Activated B cell treated with CpG ODN at 0.5 μM for 24 hours (primary cell): Measurements from ENCODE around the gene APOA4. TPM values are rescaled to one million over a fixed set of nuclear protein-coding genes. Genes with fewer than 3 reads are reported as not detected.

Experiments
- ATAC-seq: fragments of 200-7000 bp; cut with Tn5 transposase; one replicate; pipeline ENCODE4 v1.10.0; 2021; ENCODE audit warnings: low read depth, mild to moderate bottlenecking, moderate library complexity
- CTCF ChIA-PET: fragments of 350-600 bp; sonication (Branson Sonifier 250); formaldehyde crosslinking; loops from one replicate; lab custom pipeline; 2021; ENCODE audit warnings: antibody characterized with exemption; lab: Charles Lee
- POLR2A ChIA-PET: fragments of 350-600 bp; sonication (Branson Sonifier 250); formaldehyde crosslinking; loops from one replicate; lab custom pipeline; 2021; ENCODE audit warnings: antibody characterized with exemption; lab: Charles Lee
- DNase-seq: peaks from one replicate; pipeline ENCODE4 v3.0.0; 2022
- H3K27ac Mint-ChIP-seq: one replicate; pipeline ENCODE4 v1.8.0; 2020; ENCODE audit warnings: mixed read lengths
- H3K27me3 Mint-ChIP-seq: one replicate; pipeline ENCODE4 v1.8.0; 2021; ENCODE audit warnings: mixed read lengths
- H3K36me3 Mint-ChIP-seq: one replicate; pipeline ENCODE4 v1.8.0; 2021; ENCODE audit warnings: low read depth, mixed read lengths
- H3K4me1 Mint-ChIP-seq: one replicate; pipeline ENCODE4 v1.8.0; 2021; ENCODE audit warnings: mixed read lengths
- H3K4me3 Mint-ChIP-seq: one replicate; pipeline ENCODE4 v1.8.0; 2020; ENCODE audit warnings: mild to moderate bottlenecking, mixed read lengths
- H3K9me3 Mint-ChIP-seq: one replicate; pipeline ENCODE4 v1.8.0; 2020; ENCODE audit warnings: mixed read lengths
- CTCF ChIP-seq: fragments of 200-600 bp; IDR thresholded peaks from one replicate; pipeline ENCODE4 v1.8.0; 2022; ENCODE audit warnings: antibody characterized with exemption, mild to moderate bottlenecking
- intact Hi-C: fragments of 100-400 bp; cut with micrococcal nuclease; formaldehyde crosslinking; loops from one replicate; pipeline ENCODE4 v1.15.1; 2024
- total RNA-seq: library from RNA; stranded (reverse); gene quantifications from 2 replicates; pipeline ENCODE4 v1.2.3, GENCODE V29; 2022

Gene APOA4
- total RNA-seq, 1 donor from 2014 or later: not detected

DNA sequence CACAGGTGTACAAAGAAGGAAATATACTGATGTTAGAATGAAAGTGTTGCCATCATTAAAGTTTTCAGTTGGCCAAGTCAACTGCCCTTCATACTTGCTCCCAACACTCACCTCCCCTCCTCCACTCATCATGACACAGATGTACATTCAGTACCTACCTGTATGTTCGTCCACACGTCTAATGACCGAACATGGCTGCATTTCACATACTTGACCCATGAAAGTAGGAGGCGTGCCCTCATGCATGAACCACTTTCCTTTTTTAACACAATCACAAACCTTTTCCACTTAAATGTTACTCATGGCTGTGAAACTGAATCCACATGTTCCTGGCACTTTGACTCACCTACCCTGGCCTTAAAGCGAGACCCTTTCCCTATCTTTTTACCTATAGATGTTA, 47.1 kb downstream of the APOA4 start:
- peaks cover 54% of the 10 kb centered on the region for H3K36me3 Mint-ChIP-seq
- CTCF ChIA-PET: no interaction called here
- intact Hi-C loops: no loop called here

GRCh38 chr11:116774661-116775060, 48.4 kb downstream of the APOA4 start:
- no peak for TF ChIP-seq CTCF
- ChIA-PET CTCF (interaction anchor here (2.1 kb wide), 1 partner anchor 17 kb away, joined by 6 read pairs; the partner anchor contains the start of gene APOA5), POLR2A (interaction anchor here (0.6 to 7.4 kb wide), 3 partner anchors 12 to 61 kb away, joined by 4 to 52 read pairs (median 6); partner anchors contain the start of gene ZPR1)
- ATAC-seq (no peak), DNase-seq (no peak)
- Mint-ChIP-seq H3K4me3 (no peak overlapping the region), H3K9me3 (no peaks in the 10 kb centered on the region), H3K27me3 (no peaks in the 10 kb centered on the region), H3K4me1 (peaks cover 34% of the 10 kb centered on the region), H3K27ac (no peak overlapping the region), H3K36me3 (peaks cover 48% of the 10 kb centered on the region)
- intact Hi-C loops: loop anchor here (5.0 kb wide), 2 partner anchors 78 to 323 kb away; partner anchors contain the start of gene SIK3

More for the DNA sequence above, 47.1 kb downstream of the APOA4 start:
- H3K4me3 Mint-ChIP-seq: no peak overlapping the region
- POLR2A ChIA-PET: interaction anchor here (0.6 to 7.4 kb wide), 3 partner anchors 8 to 160 kb away, joined by 4 to 52 read pairs (median 8); partner anchors contain the start of gene ZPR1
- TF ChIP-seq CTCF: no peak
- ATAC-seq (no peak), DNase-seq (no peak)
- no peaks in the 10 kb centered on the region for H3K27me3 Mint-ChIP-seq
- no peaks in the 10 kb centered on the region for H3K9me3 Mint-ChIP-seq
- peak overlapping the region; percentile 32 for H3K27ac Mint-ChIP-seq
- H3K4me1 Mint-ChIP-seq: peaks cover 26% of the 10 kb centered on the region

DNA sequence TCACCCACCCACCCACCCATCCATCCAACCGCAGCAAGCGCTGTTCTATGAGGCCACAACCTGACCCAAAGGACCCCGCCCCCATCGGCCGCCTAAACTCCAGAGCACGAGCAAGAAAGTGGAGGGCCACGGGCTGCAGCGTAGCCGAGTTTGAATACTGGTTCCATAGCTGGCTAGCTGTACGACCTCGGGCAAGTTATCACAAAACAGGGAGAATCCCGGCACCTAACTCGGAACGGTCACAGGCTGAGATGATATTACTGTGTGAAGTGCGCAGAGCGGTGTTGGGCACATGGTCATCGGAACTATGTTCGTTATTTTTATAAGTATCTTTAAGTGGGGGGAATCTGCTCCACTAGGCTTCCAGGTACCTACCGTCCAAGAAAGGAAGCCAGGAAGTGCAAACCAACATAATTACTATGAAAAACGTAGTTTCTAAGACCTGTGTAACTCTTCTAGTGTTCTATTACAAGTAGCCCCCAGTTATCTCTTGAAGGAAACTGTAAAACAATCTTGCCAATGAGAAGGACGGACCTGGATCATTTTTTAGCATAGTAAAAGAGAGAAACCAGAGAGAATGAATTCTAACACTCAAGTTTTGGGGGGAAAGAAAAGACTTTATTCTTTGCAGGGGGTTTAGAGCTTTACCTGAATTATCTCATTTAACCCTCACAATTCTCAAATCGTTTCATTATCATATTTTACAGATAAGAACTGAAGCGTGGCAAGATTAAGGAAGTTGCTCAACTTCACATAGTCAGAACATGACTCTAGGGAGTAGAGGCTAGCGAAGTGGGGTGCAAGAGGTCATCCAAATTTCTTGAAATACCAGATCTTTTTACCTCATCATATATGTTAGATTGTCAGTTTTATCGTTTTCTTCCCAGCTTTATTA, 49.7 kb downstream of the APOA4 start:
- no peak for TF ChIP-seq CTCF
- Mint-ChIP-seq H3K9me3 (no peaks in the 10 kb centered on the region), H3K36me3 (peaks cover 43% of the 10 kb centered on the region), H3K4me3 (peak overlapping the region; percentile 98), H3K27me3 (no peaks in the 10 kb centered on the region), H3K27ac (peak overlapping the region; percentile 96), H3K4me1 (peaks cover 37% of the 10 kb centered on the region)
- ChIA-PET POLR2A (interaction anchor here (0.6 to 7.4 kb wide), 7 partner anchors 11 to 458 kb away, joined by 3 to 52 read pairs (median 5); partner anchors contain the start of genes PAFAH1B2, PCSK7 and ZPR1), CTCF (interaction anchor here (0.6 to 2.1 kb wide), 2 partner anchors 14 to 18 kb away, joined by 3 to 6 read pairs; partner anchors contain the start of gene APOA5)
- DNase-seq (no peak), ATAC-seq (peak; percentile 20)
- intact Hi-C loops: loop anchor here (1.0 to 5.0 kb wide), 7 partner anchors 15 to 554 kb away; partner anchors contain the start of genes CEP164, SIDT2, SIK3 and ZPR1

GRCh38 chr11:116772443-116773202, 50.5 kb downstream of the APOA4 start, which contains the start of gene BUD13:
TSS of gene BUD13 (minus strand) at chr11:116772987. CDS start at chr11:116772964, 23 bp downstream.
- Mint-ChIP-seq H3K9me3 (no peaks in the 10 kb centered on the region), H3K27me3 (no peaks in the 10 kb centered on the region), H3K4me3 (peak within 1 kb of the TSS; percentile 98), H3K4me1 (peaks cover 37% of the 10 kb centered on the region), H3K27ac (peak within 1 kb of the TSS; percentile 96), H3K36me3 (peaks cover 38% of the 10 kb centered on the region)
- ChIA-PET CTCF (interaction anchor here (0.6 to 2.1 kb wide), 2 partner anchors 15 to 19 kb away, joined by 3 to 6 read pairs; partner anchors contain the start of gene APOA5), POLR2A (interaction anchor here (0.5 to 7.4 kb wide), 8 partner anchors 12 to 459 kb away, joined by 3 to 52 read pairs (median 4); partner anchors contain the start of genes PAFAH1B2, PCSK7 and ZPR1)
- ATAC-seq (peak; percentile 89), DNase-seq (peak; percentile 96)
- TF ChIP-seq CTCF: no peak
- intact Hi-C loops: loop anchor here (1.0 to 5.0 kb wide), 7 partner anchors 16 to 555 kb away; partner anchors contain the start of genes CEP164, SIDT2, SIK3 and ZPR1
